HepG2 (cell line): Measurements from ENCODE around the gene ABCC3. TPM values are rescaled to one million over a fixed set of nuclear protein-coding genes. Genes with fewer than 3 reads are reported as not detected.
A peak's percentile ranks its signal among the peaks of the same experiment; 100 is the strongest.

Source experiments
- FIP1L1 ChIP-seq: fragments of 200-400 bp; formaldehyde crosslinking; IDR thresholded peaks from 2 replicates; pipeline ENCODE4 v1.6.1; 2018; ENCODE audit warnings: low read depth, mild to moderate bottlenecking, low read length, moderate library complexity, borderline replicate concordance; ENCODE audit not compliant: insufficient read depth
- HOXA7 ChIP-seq: sonication (generic); formaldehyde crosslinking; IDR thresholded peaks from 2 replicates; pipeline ENCODE4 v1.8.1; 2022; ENCODE audit warnings: mild to moderate bottlenecking, missing genetic modification reagents, moderate library complexity
- KLF16 ChIP-seq, 2 experiments: sonication (generic) in 1 of 2; formaldehyde crosslinking in 1 of 2; IDR thresholded peaks; 2 replicates each; pipeline versions ENCODE4 v1.6.1 to v1.8.0; 2016 to 2023; ENCODE audit warnings: missing genetic modification reagents in 2 of 2, missing compliant biosample characterization in 1 of 2
- NCOA2 ChIP-seq: sonication (generic); formaldehyde crosslinking; IDR thresholded peaks from 2 replicates; pipeline ENCODE4 v1.8.0; 2022; ENCODE audit warnings: inconsistent platforms
- RAD21 ChIP-seq: fragments of 450-650 bp; formaldehyde crosslinking; IDR thresholded peaks from 2 replicates; pipeline ENCODE4 v1.5.0; 2020; ENCODE audit warnings: mild to moderate bottlenecking
- SRF ChIP-seq: IDR thresholded peaks from 2 replicates; pipeline ENCODE4 v1.6.1; 2011; ENCODE audit warnings: mild to moderate bottlenecking, low read depth, low read length, moderate library complexity
- WIZ ChIP-seq: sonication (generic); formaldehyde crosslinking; IDR thresholded peaks from 2 replicates; pipeline ENCODE4 v1.5.1; 2020; ENCODE audit warnings: mild to moderate bottlenecking, missing genetic modification reagents
- ZMYM2 ChIP-seq: sonication (generic); formaldehyde crosslinking; IDR thresholded peaks from 2 replicates; pipeline ENCODE4 v1.8.0; 2022; ENCODE audit warnings: mild to moderate bottlenecking, missing genetic modification reagents
- polyA plus RNA-seq, 8 experiments: library from polyadenylated mRNA; depleted of rRNA in 3 of 8; stranded (reverse) in 7 of 8; unstranded in 1 of 8; fragments of >200 nt; fragmentation: Illumina TruSeq in 4 of 8; extraction: Trizol in 4 of 8; gene quantifications; 2 replicates each; pipeline versions ENCODE4 v1.2.1 to v1.2.3, GENCODE V29; 2011 to 2016; ENCODE audit warnings: low read depth in 4 of 8, missing spikeins in 1 of 8, mixed read lengths in 1 of 8; ENCODE audit not compliant: insufficient read depth in 1 of 8
- total RNA-seq, 5 experiments: library from RNA; depleted of rRNA; stranded (reverse); fragments of >200 nt; fragmentation: Illumina TruSeq; extraction: Trizol; gene quantifications; 2 replicates each; pipeline ENCODE4 v1.2.3, GENCODE V29; 2016; ENCODE audit warnings: low read depth in 1 of 5
- TF ChIP-seq, protein P1 (sequence below): IDR thresholded peaks from 2 replicates; pipeline ENCODE4 v1.6.1; 2016; ENCODE audit warnings: missing compliant biosample characterization, missing genetic modification reagents, borderline replicate concordance
- TF ChIP-seq, protein P2 (sequence below): sonication (generic); formaldehyde crosslinking; conservative IDR thresholded peaks from 2 replicates; pipeline ENCODE4 v1.4.0; 2020; ENCODE audit warnings: mild to moderate bottlenecking, missing genetic modification reagents, moderate library complexity
- TF ChIP-seq, protein P3 (sequence below): sonication (generic); formaldehyde crosslinking; IDR thresholded peaks from 2 replicates; pipeline ENCODE4 v1.8.0; 2022; ENCODE audit warnings: mild to moderate bottlenecking, missing genetic modification reagents, moderate library complexity
- TF ChIP-seq, protein P4 (sequence below): sonication (generic); formaldehyde crosslinking; conservative IDR thresholded peaks from 2 replicates; pipeline ENCODE4 v1.4.0; 2020; ENCODE audit warnings: missing genetic modification reagents
- TF ChIP-seq, protein P5 (sequence below): sonication (generic); formaldehyde crosslinking; IDR thresholded peaks from 2 replicates; pipeline ENCODE4 v1.5.0; 2020; ENCODE audit warnings: mild to moderate bottlenecking, missing genetic modification reagents
- TF ChIP-seq, protein P6 (sequence below): sonication (generic); formaldehyde crosslinking; IDR thresholded peaks from 2 replicates; pipeline ENCODE4 v1.5.1; 2020; ENCODE audit warnings: missing genetic modification reagents, mild to moderate bottlenecking, borderline replicate concordance

Gene ABCC3
- total and polyA plus RNA-seq, 2 of the 13 experiments (the other 11 are each of a cell fraction or from before 2014, with no cell fraction given) = 25.2 to 50.7 TPM

DNA sequence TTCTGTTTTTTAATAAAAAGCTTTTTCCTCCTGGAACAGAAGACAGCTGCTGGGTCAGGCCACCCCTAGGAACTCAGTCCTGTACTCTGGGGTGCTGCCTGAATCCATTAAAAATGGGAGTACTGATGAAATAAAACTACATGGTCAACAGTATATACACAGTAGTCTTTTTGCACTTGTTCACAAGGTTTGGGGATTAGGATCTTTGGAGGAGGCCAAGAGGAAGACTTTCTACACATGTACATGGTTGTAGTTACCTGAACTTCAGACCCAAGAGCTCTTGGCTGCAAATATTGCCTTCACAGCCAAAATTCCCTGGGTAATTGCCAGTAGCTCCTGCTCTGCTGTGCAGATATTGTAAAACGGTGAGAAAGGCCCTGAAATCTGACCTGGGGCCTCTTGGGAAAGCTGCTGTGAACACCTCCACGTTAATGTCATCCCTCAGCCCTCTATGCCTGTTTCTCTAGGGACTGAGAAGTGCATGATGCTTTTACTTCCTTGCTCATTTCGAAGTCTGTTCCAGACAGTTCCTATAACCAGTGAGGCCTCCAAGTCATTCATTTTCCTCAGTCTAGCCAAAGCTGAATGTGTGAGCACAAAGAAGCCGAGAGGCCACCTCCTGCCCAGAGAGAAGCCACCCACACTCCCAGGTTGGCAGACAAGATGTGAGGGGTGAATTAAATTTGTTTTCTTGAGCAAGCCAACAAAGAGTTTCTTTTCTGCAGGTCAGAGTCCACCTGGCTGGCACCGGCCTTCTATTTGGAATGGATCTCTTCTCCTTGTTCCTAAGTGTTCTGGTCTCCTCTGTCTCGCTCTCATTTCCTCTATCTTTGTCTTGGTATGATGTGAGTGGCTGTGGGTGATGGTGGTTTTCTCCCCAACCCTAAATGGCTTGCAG is 57.1 kb downstream of the ABCC3 start (continued):
- TF ChIP-seq, protein P1, sequence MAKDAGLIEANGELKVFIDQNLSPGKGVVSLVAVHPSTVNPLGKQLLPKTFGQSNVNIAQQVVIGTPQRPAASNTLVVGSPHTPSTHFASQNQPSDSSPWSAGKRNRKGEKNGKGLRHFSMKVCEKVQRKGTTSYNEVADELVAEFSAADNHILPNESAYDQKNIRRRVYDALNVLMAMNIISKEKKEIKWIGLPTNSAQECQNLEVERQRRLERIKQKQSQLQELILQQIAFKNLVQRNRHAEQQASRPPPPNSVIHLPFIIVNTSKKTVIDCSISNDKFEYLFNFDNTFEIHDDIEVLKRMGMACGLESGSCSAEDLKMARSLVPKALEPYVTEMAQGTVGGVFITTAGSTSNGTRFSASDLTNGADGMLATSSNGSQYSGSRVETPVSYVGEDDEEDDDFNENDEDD (CRISPR knock-in tag) = no peak
- TF ChIP-seq FIP1L1 (no peak), SRF (no peak), HOXA7 (CRISPR knock-in tag) (no peak), KLF16 (CRISPR knock-in tag; IDR thresholded peaks at IDR 0.05) (peak in 1 of 2 experiments; percentile 40; a peak in 1 of 4 replicates), ZMYM2 (CRISPR knock-in tag) (no peak), RAD21 (CRISPR knock-in tag) (peak; percentile 9; the same call in 1 of the 2 replicates), WIZ (CRISPR knock-in tag) (no peak), NCOA2 (CRISPR knock-in tag) (no peak)
- TF ChIP-seq, protein P2, sequence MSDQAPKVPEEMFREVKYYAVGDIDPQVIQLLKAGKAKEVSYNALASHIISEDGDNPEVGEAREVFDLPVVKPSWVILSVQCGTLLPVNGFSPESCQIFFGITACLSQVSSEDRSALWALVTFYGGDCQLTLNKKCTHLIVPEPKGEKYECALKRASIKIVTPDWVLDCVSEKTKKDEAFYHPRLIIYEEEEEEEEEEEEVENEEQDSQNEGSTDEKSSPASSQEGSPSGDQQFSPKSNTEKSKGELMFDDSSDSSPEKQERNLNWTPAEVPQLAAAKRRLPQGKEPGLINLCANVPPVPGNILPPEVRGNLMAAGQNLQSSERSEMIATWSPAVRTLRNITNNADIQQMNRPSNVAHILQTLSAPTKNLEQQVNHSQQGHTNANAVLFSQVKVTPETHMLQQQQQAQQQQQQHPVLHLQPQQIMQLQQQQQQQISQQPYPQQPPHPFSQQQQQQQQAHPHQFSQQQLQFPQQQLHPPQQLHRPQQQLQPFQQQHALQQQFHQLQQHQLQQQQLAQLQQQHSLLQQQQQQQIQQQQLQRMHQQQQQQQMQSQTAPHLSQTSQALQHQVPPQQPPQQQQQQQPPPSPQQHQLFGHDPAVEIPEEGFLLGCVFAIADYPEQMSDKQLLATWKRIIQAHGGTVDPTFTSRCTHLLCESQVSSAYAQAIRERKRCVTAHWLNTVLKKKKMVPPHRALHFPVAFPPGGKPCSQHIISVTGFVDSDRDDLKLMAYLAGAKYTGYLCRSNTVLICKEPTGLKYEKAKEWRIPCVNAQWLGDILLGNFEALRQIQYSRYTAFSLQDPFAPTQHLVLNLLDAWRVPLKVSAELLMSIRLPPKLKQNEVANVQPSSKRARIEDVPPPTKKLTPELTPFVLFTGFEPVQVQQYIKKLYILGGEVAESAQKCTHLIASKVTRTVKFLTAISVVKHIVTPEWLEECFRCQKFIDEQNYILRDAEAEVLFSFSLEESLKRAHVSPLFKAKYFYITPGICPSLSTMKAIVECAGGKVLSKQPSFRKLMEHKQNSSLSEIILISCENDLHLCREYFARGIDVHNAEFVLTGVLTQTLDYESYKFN (CRISPR knock-in tag) = peak; percentile 73
- TF ChIP-seq, protein P3, sequence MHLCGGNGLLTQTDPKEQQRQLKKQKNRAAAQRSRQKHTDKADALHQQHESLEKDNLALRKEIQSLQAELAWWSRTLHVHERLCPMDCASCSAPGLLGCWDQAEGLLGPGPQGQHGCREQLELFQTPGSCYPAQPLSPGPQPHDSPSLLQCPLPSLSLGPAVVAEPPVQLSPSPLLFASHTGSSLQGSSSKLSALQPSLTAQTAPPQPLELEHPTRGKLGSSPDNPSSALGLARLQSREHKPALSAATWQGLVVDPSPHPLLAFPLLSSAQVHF (CRISPR knock-in tag) = no peak
- TF ChIP-seq, protein P4, sequence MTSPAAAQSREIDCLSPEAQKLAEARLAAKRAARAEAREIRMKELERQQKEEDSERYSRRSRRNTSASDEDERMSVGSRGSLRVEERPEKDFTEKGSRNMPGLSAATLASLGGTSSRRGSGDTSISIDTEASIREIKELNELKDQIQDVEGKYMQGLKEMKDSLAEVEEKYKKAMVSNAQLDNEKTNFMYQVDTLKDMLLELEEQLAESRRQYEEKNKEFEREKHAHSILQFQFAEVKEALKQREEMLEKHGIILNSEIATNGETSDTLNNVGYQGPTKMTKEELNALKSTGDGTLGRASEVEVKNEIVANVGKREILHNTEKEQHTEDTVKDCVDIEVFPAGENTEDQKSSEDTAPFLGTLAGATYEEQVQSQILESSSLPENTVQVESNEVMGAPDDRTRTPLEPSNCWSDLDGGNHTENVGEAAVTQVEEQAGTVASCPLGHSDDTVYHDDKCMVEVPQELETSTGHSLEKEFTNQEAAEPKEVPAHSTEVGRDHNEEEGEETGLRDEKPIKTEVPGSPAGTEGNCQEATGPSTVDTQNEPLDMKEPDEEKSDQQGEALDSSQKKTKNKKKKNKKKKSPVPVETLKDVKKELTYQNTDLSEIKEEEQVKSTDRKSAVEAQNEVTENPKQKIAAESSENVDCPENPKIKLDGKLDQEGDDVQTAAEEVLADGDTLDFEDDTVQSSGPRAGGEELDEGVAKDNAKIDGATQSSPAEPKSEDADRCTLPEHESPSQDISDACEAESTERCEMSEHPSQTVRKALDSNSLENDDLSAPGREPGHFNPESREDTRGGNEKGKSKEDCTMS (CRISPR knock-in tag) = no peak
- TF ChIP-seq, protein P5, sequence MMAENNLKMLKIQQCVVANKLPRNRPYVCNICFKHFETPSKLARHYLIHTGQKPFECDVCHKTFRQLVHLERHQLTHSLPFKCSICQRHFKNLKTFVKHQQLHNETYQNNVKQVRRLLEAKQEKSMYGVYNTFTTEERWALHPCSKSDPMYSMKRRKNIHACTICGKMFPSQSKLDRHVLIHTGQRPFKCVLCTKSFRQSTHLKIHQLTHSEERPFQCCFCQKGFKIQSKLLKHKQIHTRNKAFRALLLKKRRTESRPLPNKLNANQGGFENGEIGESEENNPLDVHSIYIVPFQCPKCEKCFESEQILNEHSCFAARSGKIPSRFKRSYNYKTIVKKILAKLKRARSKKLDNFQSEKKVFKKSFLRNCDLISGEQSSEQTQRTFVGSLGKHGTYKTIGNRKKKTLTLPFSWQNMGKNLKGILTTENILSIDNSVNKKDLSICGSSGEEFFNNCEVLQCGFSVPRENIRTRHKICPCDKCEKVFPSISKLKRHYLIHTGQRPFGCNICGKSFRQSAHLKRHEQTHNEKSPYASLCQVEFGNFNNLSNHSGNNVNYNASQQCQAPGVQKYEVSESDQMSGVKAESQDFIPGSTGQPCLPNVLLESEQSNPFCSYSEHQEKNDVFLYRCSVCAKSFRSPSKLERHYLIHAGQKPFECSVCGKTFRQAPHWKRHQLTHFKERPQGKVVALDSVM (CRISPR knock-in tag) = 0 out of 2 replicates have a peak, but pooled peaks have one; percentile 6
- TF ChIP-seq, protein P6, sequence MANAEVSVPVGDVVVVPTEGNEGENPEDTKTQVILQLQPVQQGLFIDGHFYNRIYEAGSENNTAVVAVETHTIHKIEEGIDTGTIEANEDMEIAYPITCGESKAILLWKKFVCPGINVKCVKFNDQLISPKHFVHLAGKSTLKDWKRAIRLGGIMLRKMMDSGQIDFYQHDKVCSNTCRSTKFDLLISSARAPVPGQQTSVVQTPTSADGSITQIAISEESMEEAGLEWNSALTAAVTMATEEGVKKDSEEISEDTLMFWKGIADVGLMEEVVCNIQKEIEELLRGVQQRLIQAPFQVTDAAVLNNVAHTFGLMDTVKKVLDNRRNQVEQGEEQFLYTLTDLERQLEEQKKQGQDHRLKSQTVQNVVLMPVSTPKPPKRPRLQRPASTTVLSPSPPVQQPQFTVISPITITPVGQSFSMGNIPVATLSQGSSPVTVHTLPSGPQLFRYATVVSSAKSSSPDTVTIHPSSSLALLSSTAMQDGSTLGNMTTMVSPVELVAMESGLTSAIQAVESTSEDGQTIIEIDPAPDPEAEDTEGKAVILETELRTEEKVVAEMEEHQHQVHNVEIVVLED (CRISPR knock-in tag) = 0 out of 2 replicates have a peak, but pooled peaks have one; percentile 24
